SK-N-SH treated with all-trans-retinoic acid at 6 μM for 48 hours (cell line): Measurements from ENCODE around the gene BCORL1.

Experiments used
- ATAC-seq: fragments of 200-7000 bp; cut with Tn5 transposase; 3 replicates; pipeline ENCODE4 v1.9.1; 2020; ENCODE audit warnings: mild to moderate bottlenecking, moderate library complexity
- ARNTL ChIP-seq: fragments of 450-650 bp; formaldehyde crosslinking; IDR thresholded peaks from 2 replicates; pipeline ENCODE4 v1.5.0; 2020; ENCODE audit warnings: low read depth, mild to moderate bottlenecking, moderate library complexity, borderline replicate concordance
- BACH2 ChIP-seq: fragments of 250-450 bp; sonication (Bioruptor Pico); IDR thresholded peaks from 2 replicates; pipeline ENCODE4 v1.9.0; 2021; ENCODE audit warnings: mild to moderate bottlenecking, borderline replicate concordance
- CREB5 ChIP-seq: fragments of 250-450 bp; sonication (Bioruptor Pico); IDR thresholded peaks from 2 replicates; pipeline ENCODE4 v1.5.1; 2020; ENCODE audit warnings: low read depth, mild to moderate bottlenecking, moderate library complexity
- CSDC2 ChIP-seq: fragments of 250-450 bp; sonication (Bioruptor Pico); IDR thresholded peaks from 2 replicates; pipeline ENCODE4 v1.5.0; 2020; ENCODE audit warnings: mild to moderate bottlenecking, moderate library complexity
- ESRRG ChIP-seq: fragments of 250-450 bp; sonication (Bioruptor Pico); IDR thresholded peaks from 2 replicates; pipeline ENCODE4 v1.6.1; 2021; ENCODE audit warnings: mild to moderate bottlenecking
- GLIS3 ChIP-seq: fragments of 250-450 bp; sonication (Bioruptor Pico); IDR thresholded peaks from 2 replicates; pipeline ENCODE4 v1.5.0; 2020; ENCODE audit warnings: mild to moderate bottlenecking, moderate library complexity
- ISL1 ChIP-seq: fragments of 250-450 bp; sonication (Bioruptor Pico); IDR thresholded peaks from 2 replicates; pipeline ENCODE4 v2.1.2; 2022; ENCODE audit warnings: mild to moderate bottlenecking, moderate library complexity
- OSR1 ChIP-seq: fragments of 250-450 bp; sonication (Bioruptor Pico); IDR thresholded peaks from 2 replicates; pipeline ENCODE4 v1.8.0; 2022; ENCODE audit warnings: moderate library complexity, mild to moderate bottlenecking, inconsistent platforms
- PATZ1 ChIP-seq: fragments of 250-450 bp; sonication (Bioruptor Pico); IDR thresholded peaks from 2 replicates; pipeline ENCODE4 v1.8.0; 2020; ENCODE audit warnings: mild to moderate bottlenecking, moderate library complexity, borderline replicate concordance
- POU6F1 ChIP-seq: fragments of 250-450 bp; sonication (Bioruptor Pico); IDR thresholded peaks from 2 replicates; pipeline ENCODE4 v1.8.0; 2021; ENCODE audit warnings: low read depth, mild to moderate bottlenecking, moderate library complexity, borderline replicate concordance
- PPARA ChIP-seq: fragments of 250-450 bp; sonication (Bioruptor Pico); IDR thresholded peaks from 2 replicates; pipeline ENCODE4 v1.5.0; 2020; ENCODE audit warnings: mild to moderate bottlenecking, borderline replicate concordance
- RARB ChIP-seq: fragments of 250-450 bp; sonication (Bioruptor Pico); IDR thresholded peaks from 2 replicates; pipeline ENCODE4 v1.8.0; 2021; ENCODE audit warnings: mild to moderate bottlenecking, moderate library complexity
- SNAI2 ChIP-seq: fragments of 250-450 bp; sonication (Bioruptor Pico); IDR thresholded peaks from 2 replicates; pipeline ENCODE4 v1.5.0; 2020; ENCODE audit warnings: mild to moderate bottlenecking, moderate library complexity
- TOX ChIP-seq: fragments of 250-450 bp; sonication (Bioruptor Pico); IDR thresholded peaks from 2 replicates; pipeline ENCODE4 v1.8.0; 2021; ENCODE audit warnings: mild to moderate bottlenecking, moderate library complexity, borderline replicate concordance
- ZC3H10 ChIP-seq: fragments of 250-450 bp; sonication (Bioruptor Pico); IDR thresholded peaks from 2 replicates; pipeline ENCODE4 v1.5.1; 2021; ENCODE audit warnings: mild to moderate bottlenecking, moderate library complexity
- ZFP3 ChIP-seq: fragments of 250-450 bp; sonication (Bioruptor Pico); IDR thresholded peaks from 2 replicates; pipeline ENCODE4 v1.5.0; 2020; ENCODE audit warnings: mild to moderate bottlenecking, moderate library complexity
- ZFP30 ChIP-seq: fragments of 450-650 bp; formaldehyde crosslinking; IDR thresholded peaks from 2 replicates; pipeline ENCODE4 v1.5.0; 2022; ENCODE audit warnings: mild to moderate bottlenecking, moderate library complexity
- ZNF565 ChIP-seq: fragments of 450-650 bp; formaldehyde crosslinking; conservative IDR thresholded peaks from 2 replicates; pipeline ENCODE4 v1.5.0; 2020; ENCODE audit warnings: low read depth, mild to moderate bottlenecking, moderate library complexity
- ZNF8 ChIP-seq: fragments of 450-650 bp; formaldehyde crosslinking; IDR thresholded peaks from 2 replicates; pipeline ENCODE4 v1.5.0; 2020; ENCODE audit warnings: mild to moderate bottlenecking, moderate library complexity
- TF ChIP-seq, protein P1 (sequence below): fragments of 250-450 bp; sonication (Bioruptor Pico); IDR thresholded peaks from 2 replicates; pipeline ENCODE4 v1.5.1; 2021; ENCODE audit warnings: mild to moderate bottlenecking, moderate library complexity
- TF ChIP-seq, protein P2 (sequence below): fragments of 250-450 bp; sonication (Bioruptor Pico); IDR thresholded peaks from 2 replicates; pipeline ENCODE4 v1.5.0; 2020; ENCODE audit warnings: mild to moderate bottlenecking, moderate library complexity

BCORL1 gene

DNA sequence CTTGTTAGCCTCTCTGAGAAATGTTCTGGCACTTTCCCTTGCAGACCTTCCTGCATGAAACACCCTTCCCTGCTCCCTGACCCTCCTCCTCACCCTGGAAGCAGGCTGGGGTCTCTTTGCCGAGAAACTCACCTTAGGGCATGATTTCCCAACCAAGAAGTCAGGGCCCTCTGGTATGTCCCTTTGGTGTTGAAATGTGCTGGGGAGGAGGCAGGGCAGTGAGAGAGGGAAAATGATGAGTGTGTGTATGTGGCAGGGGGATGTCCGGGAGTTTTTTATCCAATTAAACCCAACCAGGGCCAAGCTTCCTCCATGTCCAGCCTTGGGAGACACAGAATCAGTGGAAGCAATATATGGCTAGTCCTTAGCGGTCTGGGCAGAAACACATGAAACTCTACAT, 122.8 kb downstream of the BCORL1 start:
- TF ChIP-seq ARNTL (CRISPR knock-in tag) (no peak), ZNF8 (CRISPR knock-in tag) (no peak), OSR1 (CRISPR knock-in tag) (no peak), ZFP30 (CRISPR knock-in tag) (no peak), ISL1 (no peak), CSDC2 (CRISPR knock-in tag) (no peak), RARB (CRISPR knock-in tag) (no peak), SNAI2 (CRISPR knock-in tag) (no peak), POU6F1 (CRISPR knock-in tag) (no peak), ZC3H10 (no peak), ESRRG (CRISPR knock-in tag) (no peak), ZFP3 (no peak), PPARA (CRISPR knock-in tag) (no peak), BACH2 (CRISPR knock-in tag) (no peak), TOX (CRISPR knock-in tag) (no peak)
- TF ChIP-seq, protein P1, sequence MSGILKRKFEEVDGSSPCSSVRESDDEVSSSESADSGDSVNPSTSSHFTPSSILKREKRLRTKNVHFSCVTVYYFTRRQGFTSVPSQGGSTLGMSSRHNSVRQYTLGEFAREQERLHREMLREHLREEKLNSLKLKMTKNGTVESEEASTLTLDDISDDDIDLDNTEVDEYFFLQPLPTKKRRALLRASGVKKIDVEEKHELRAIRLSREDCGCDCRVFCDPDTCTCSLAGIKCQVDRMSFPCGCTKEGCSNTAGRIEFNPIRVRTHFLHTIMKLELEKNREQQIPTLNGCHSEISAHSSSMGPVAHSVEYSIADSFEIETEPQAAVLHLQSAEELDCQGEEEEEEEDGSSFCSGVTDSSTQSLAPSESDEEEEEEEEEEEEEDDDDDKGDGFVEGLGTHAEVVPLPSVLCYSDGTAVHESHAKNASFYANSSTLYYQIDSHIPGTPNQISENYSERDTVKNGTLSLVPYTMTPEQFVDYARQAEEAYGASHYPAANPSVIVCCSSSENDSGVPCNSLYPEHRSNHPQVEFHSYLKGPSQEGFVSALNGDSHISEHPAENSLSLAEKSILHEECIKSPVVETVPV (CRISPR knock-in tag) = no peak
- TF ChIP-seq, protein P2, sequence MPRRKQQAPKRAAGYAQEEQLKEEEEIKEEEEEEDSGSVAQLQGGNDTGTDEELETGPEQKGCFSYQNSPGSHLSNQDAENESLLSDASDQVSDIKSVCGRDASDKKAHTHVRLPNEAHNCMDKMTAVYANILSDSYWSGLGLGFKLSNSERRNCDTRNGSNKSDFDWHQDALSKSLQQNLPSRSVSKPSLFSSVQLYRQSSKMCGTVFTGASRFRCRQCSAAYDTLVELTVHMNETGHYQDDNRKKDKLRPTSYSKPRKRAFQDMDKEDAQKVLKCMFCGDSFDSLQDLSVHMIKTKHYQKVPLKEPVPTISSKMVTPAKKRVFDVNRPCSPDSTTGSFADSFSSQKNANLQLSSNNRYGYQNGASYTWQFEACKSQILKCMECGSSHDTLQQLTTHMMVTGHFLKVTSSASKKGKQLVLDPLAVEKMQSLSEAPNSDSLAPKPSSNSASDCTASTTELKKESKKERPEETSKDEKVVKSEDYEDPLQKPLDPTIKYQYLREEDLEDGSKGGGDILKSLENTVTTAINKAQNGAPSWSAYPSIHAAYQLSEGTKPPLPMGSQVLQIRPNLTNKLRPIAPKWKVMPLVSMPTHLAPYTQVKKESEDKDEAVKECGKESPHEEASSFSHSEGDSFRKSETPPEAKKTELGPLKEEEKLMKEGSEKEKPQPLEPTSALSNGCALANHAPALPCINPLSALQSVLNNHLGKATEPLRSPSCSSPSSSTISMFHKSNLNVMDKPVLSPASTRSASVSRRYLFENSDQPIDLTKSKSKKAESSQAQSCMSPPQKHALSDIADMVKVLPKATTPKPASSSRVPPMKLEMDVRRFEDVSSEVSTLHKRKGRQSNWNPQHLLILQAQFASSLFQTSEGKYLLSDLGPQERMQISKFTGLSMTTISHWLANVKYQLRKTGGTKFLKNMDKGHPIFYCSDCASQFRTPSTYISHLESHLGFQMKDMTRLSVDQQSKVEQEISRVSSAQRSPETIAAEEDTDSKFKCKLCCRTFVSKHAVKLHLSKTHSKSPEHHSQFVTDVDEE = no peak
- TF ChIP-seq, all 23 proteins: peak for 0
- ATAC-seq = no peak

GRCh38 chrX:130106071-130106470, 123.6 kb downstream of the BCORL1 start:
- no peak for ATAC-seq

More at GRCh38 chrX:130106071-130106470, 123.6 kb downstream of the BCORL1 start:
- TF ChIP-seq, protein P2 = no peak
- TF ChIP-seq ARNTL (CRISPR knock-in tag) = no peak
- no peak for TF ChIP-seq SNAI2 (CRISPR knock-in tag)
- no peak for TF ChIP-seq GLIS3 (CRISPR knock-in tag)
- no peak for TF ChIP-seq RARB (CRISPR knock-in tag)
- no peak for TF ChIP-seq TOX (CRISPR knock-in tag)
- TF ChIP-seq, protein P1 (CRISPR knock-in tag) = no peak
- TF ChIP-seq PPARA (CRISPR knock-in tag) = no peak
- TF ChIP-seq BACH2 (CRISPR knock-in tag) = no peak
- TF ChIP-seq ZNF565 (CRISPR knock-in tag) = no peak
- TF ChIP-seq ESRRG (CRISPR knock-in tag) = no peak
- no peak for TF ChIP-seq OSR1 (CRISPR knock-in tag)
- no peak for TF ChIP-seq ZNF8 (CRISPR knock-in tag)
- TF ChIP-seq PATZ1 (CRISPR knock-in tag) = no peak
- no peak for TF ChIP-seq CREB5 (CRISPR knock-in tag)
- no peak for TF ChIP-seq ZFP30 (CRISPR knock-in tag)
- TF ChIP-seq CSDC2 (CRISPR knock-in tag) = no peak
- TF ChIP-seq ZC3H10 = no peak
- TF ChIP-seq POU6F1 (CRISPR knock-in tag) = no peak
